Measurements from ENCODE around the gene CNTNAP1. TPM values are rescaled to one million over a fixed set of nuclear protein-coding genes. Genes with fewer than 3 reads are reported as not detected.
A peak's percentile ranks its signal among the peaks of the same experiment; 100 is the strongest.

CNTNAP1 gene
- total RNA-seq, 1 experiment from 2014 or later = 6.4 TPM

GRCh38 chr17:42679492-42680330 lies 2.6 kb upstream of the CNTNAP1 start:
- intact Hi-C loops (cut with micrococcal nuclease) = loop anchor here (1.0 to 5.0 kb wide), 3 partner anchors 57 to 101 kb away; partner anchors contain the start of genes RETREG3 and TUBG1
- no TSS peak for BruUV-seq (replicated peaks)
- peak; percentile 96 for TF ChIP-seq CBX3 (IDR thresholded peaks at IDR 0.05; ENCODE audit: low read depth)
- TF ChIP-seq ATF3 (IDR thresholded peaks at IDR 0.05) = no peak
- no peak for TF ChIP-seq SRF (IDR thresholded peaks at IDR 0.05; ENCODE audit: low read depth)
- TF ChIP-seq JUND (IDR thresholded peaks at IDR 0.05) = no peak
- 0 out of 2 replicates have a peak, but pooled peaks have one; percentile 29 for TF ChIP-seq SIN3A (IDR thresholded peaks at IDR 0.05; ENCODE audit: low read depth)
- peak; percentile 67 for TF ChIP-seq RAD21 (IDR thresholded peaks at IDR 0.05; ENCODE audit: low read depth)
- peak; percentile 58 for TF ChIP-seq POLR2AphosphoS5 (IDR thresholded peaks at IDR 0.05; ENCODE audit: low read depth, low read length)
- TF ChIP-seq FOSL1 (IDR thresholded peaks at IDR 0.05; ENCODE audit: low read depth) = no peak
- TF ChIP-seq MAX (IDR thresholded peaks at IDR 0.05) = peak; percentile 99
- no peak for TF ChIP-seq REST (IDR thresholded peaks at IDR 0.05; ENCODE audit: low read depth)
- peak; percentile 93 for TF ChIP-seq ZFX (IDR thresholded peaks at IDR 0.05)
- TF ChIP-seq CEBPB (IDR thresholded peaks at IDR 0.05; ENCODE audit: low read depth) = no peak
- no peak for TF ChIP-seq EZH2phosphoT487 (IDR thresholded peaks at IDR 0.05; ENCODE audit: borderline replicate concordance)
- peak; percentile 69 to 91 (median 88) for TF ChIP-seq CTCF (IDR thresholded peaks at IDR 0.05 in 2 of 3, conservative IDR thresholded peaks at IDR 0.05 in 1 of 3; ENCODE audit: borderline replicate concordance in 1 of 3, insufficient read depth in 1 of 3, low read depth in 2 of 3, low read length in 2 of 3)
- no peak for TF ChIP-seq SP1 (IDR thresholded peaks at IDR 0.05; ENCODE audit: low read depth)
- no peak for TF ChIP-seq TCF7L2 (IDR thresholded peaks at IDR 0.05; ENCODE audit: borderline replicate concordance, extremely low read depth, insufficient read depth, insufficient read length)
- TF ChIP-seq EZH2 (IDR thresholded peaks at IDR 0.05) = no peak
- TF ChIP-seq YY1 (IDR thresholded peaks at IDR 0.05; ENCODE audit: extremely low read depth, insufficient replicate concordance, low read depth, low read length) = peak; percentile 82
- TF ChIP-seq ZNF274 (IDR thresholded peaks at IDR 0.05; ENCODE audit: low read depth, low read length) = no peak
- no peak for TF ChIP-seq POLR2A (IDR thresholded peaks at IDR 0.05; ENCODE audit: borderline replicate concordance, extremely low read depth, insufficient read depth, insufficient read length)
- TF ChIP-seq EGR1 (IDR thresholded peaks at IDR 0.05; ENCODE audit: low read depth) = no peak
- TF ChIP-seq ELF1 (IDR thresholded peaks at IDR 0.05; ENCODE audit: borderline replicate concordance, low read depth) = no peak

More at GRCh38 chr17:42679492-42680330, 2.6 kb upstream of the CNTNAP1 start:
- peak overlapping the region; percentile 76 for H3K9ac ChIP-seq (ENCODE audit: low read length)
- ChIA-PET RAD21 (ENCODE audit: low non-redundant PET in 1 of 2, low total read pairs in 2 of 2, uncharacterized antibody in 2 of 2, unreplicated experiment in 2 of 2) (interaction anchor here (1.0 to 3.8 kb wide), 5 partner anchors 13 to 102 kb away, joined by 3 to 25 read pairs (median 6); partner anchors contain the start of gene PSMC3IP (in 2 of the 2)), POLR2A (interaction anchor here (0.7 to 3.6 kb wide), 5 partner anchors 61 to 689 kb away, joined by 3 to 16 read pairs (median 5); partner anchors contain the start of genes PSMC3IP, RETREG3 and TUBG1), CTCF (interaction anchor here (0.6 to 6.4 kb wide), 17 partner anchors 11 to 223 kb away, joined by 3 to 136 read pairs (median 4); partner anchors contain the start of genes PSMC3IP, RETREG3, TUBG1 and TUBG2)
- ATAC-seq (peak; percentile 48), DNase-seq (ENCODE audit: low read depth, low spot score) (no peak)
- peak overlapping the region; percentile 96 for H3K27ac ChIP-seq (ENCODE audit: low read depth, low read length)
- no peaks in the 10 kb centered on the region for H3K27me3 ChIP-seq (ENCODE audit: insufficient read depth, low read length)
- H3K4me3 ChIP-seq (replicated peaks in 1 of 2; ENCODE audit: low read depth in 1 of 2, low read length in 2 of 2) = peak overlapping the region; percentile 62 to 75
- no peaks in the 10 kb centered on the region for H3K9me3 ChIP-seq (ENCODE audit: control insufficient read depth in 1 of 2, insufficient read depth in 1 of 2, low read depth in 1 of 2, low read length in 2 of 2)
- H3K36me3 ChIP-seq (ENCODE audit: control insufficient read depth in 1 of 2, insufficient read depth in 2 of 2, low read length in 2 of 2) = no peaks in the 10 kb centered on the region
- H3K9me2 ChIP-seq (ENCODE audit: insufficient read depth) = no peaks in the 10 kb centered on the region
- H3K4me2 ChIP-seq (ENCODE audit: low read length) = peak overlapping the region; percentile 85
- H4K20me1 ChIP-seq (ENCODE audit: insufficient read depth) = no peaks in the 10 kb centered on the region
- no peak overlapping the region for H2AFZ ChIP-seq (ENCODE audit: low read depth, low read length, poor library complexity, severe bottlenecking)
- H3K79me2 ChIP-seq (ENCODE audit: insufficient read depth, low read length) = peaks cover 20% of the 10 kb centered on the region
- H3K4me1 ChIP-seq (ENCODE audit: control insufficient read depth in 1 of 2, insufficient read depth in 2 of 2, low read length in 2 of 2) = peaks cover 37 to 69% of the 10 kb centered on the region in 2 experiments
